Ascending aorta (tissue), 2 donors: ENCODE results near the gene MRNIP. TPM values are rescaled to one million over a fixed set of nuclear protein-coding genes. Genes with fewer than 3 reads are reported as not detected.

Experiments used
- DNase-seq, 2 donors: peaks; one replicate each; pipeline ENCODE4 v3.0.0-alpha.2; 2019; ENCODE audit warnings: low spot score in 2 of 2
- H3K27ac ChIP-seq, 2 donors: fragments of 200-600 bp; sonication (generic); one replicate each; pipeline ENCODE4 v1.5.1; 2016 to 2017; ENCODE audit warnings: mild to moderate bottlenecking in 1 of 2
- H3K27me3 ChIP-seq: fragments of 200-600 bp; sonication (generic); one replicate; pipeline ENCODE4 v1.5.1; 2017
- H3K36me3 ChIP-seq, 2 donors: fragments of 200-600 bp; sonication (generic); one replicate each; pipeline ENCODE4 v1.5.1; 2016
- H3K4me1 ChIP-seq, 2 donors: fragments of 200-600 bp; sonication (generic); one replicate each; pipeline ENCODE4 v1.5.1; 2016 to 2017; ENCODE audit warnings: mild to moderate bottlenecking in 1 of 2
- H3K4me3 ChIP-seq, 2 donors: fragments of 200-600 bp; sonication (generic); one replicate each; pipeline ENCODE4 v1.5.1; 2016 to 2017; ENCODE audit warnings: mild to moderate bottlenecking in 1 of 2
- H3K9me3 ChIP-seq, 2 donors: fragments of 200-600 bp; sonication (generic); one replicate each; pipeline ENCODE4 v1.5.1; 2016
- CTCF ChIP-seq, 3 experiments: fragments of 200-600 bp in 2 of 3; fragments of 450-650 bp in 1 of 3; sonication (generic) in 2 of 3; IDR thresholded peaks; one replicate each; pipeline ENCODE4 v1.5.1; 2016 to 2019; ENCODE audit warnings: antibody characterized with exemption in 3 of 3, mild to moderate bottlenecking in 1 of 3, moderate library complexity in 1 of 3
- intact Hi-C: fragments of 100-400 bp; cut with DNase I; formaldehyde crosslinking; loops from one replicate; pipeline ENCODE4 v1.15.1; 2023
- total RNA-seq: library from RNA; depleted of rRNA; stranded (reverse); fragments of >200 nt; gene quantifications from one replicate; pipeline ENCODE4 v1.1.0, GENCODE V29; 2016

MRNIP gene
- total RNA-seq, 1 donor from 2014 or later: 17.3 TPM

GRCh38 chr5:179820483-179821297 is 37.9 kb downstream of the MRNIP start, which contains the start of gene SQSTM1:
SQSTM1 (plus strand) TSS chr5:179820905; CDS start chr5:179820937, 32 bp downstream.
- peaks cover 30 to 33% of the 10 kb centered on the region in 2 donors for H3K36me3 ChIP-seq
- intact Hi-C loops: loop anchor here (2.0 to 5.0 kb wide), 2 partner anchors 37 to 198 kb away; partner anchors contain the start of genes HNRNPH1 and MRNIP
- peak in 1 of 3 experiments; percentile 50 for TF ChIP-seq CTCF (IDR thresholded peaks at IDR 0.05)
- H3K27ac ChIP-seq: peak within 1 kb of the TSS; percentile 98 to 100
- H3K9me3 ChIP-seq: no peaks in the 10 kb centered on the region
- peak within 1 kb of the TSS; percentile 84 to 98 for H3K4me3 ChIP-seq
- peak in 1 of 2 donors; percentile 84 for DNase-seq
- no peaks in the 10 kb centered on the region for H3K27me3 ChIP-seq
- peaks cover 34 to 53% of the 10 kb centered on the region in 2 donors for H3K4me1 ChIP-seq

GRCh38 chr5:179820127-179820482 is 38.5 kb downstream of the MRNIP start:
- H3K27ac ChIP-seq: peak overlapping the region; percentile 98 to 100
- no peak for DNase-seq
- no peaks in the 10 kb centered on the region for H3K27me3 ChIP-seq
- intact Hi-C loops: loop anchor here (2.0 to 5.0 kb wide), 2 partner anchors 37 to 197 kb away; partner anchors contain the start of genes HNRNPH1 and MRNIP
- no peak for TF ChIP-seq CTCF (IDR thresholded peaks at IDR 0.05)
- H3K36me3 ChIP-seq: peaks cover 25 to 27% of the 10 kb centered on the region in 2 donors
- peak overlapping the region; percentile 84 to 98 for H3K4me3 ChIP-seq
- peaks cover 34 to 53% of the 10 kb centered on the region in 2 donors for H3K4me1 ChIP-seq
- no peaks in the 10 kb centered on the region for H3K9me3 ChIP-seq

GRCh38 chr5:179819296-179820126 is 39.1 kb downstream of the MRNIP start:
- intact Hi-C loops: loop anchor here (1.0 to 5.0 kb wide), 7 partner anchors 12 to 262 kb away; partner anchors contain the start of genes CANX, HNRNPH1, MAML1 and MRNIP
- no peaks in the 10 kb centered on the region for H3K9me3 ChIP-seq
- H3K4me3 ChIP-seq: peak overlapping the region; percentile 84 to 98
- no peak for TF ChIP-seq CTCF (IDR thresholded peaks at IDR 0.05)
- DNase-seq: peak; percentile 42 to 82
- H3K27me3 ChIP-seq: no peaks in the 10 kb centered on the region
- H3K27ac ChIP-seq: peak overlapping the region; percentile 98 to 100
- H3K36me3 ChIP-seq: peaks cover 19 to 21% of the 10 kb centered on the region in 2 donors
- H3K4me1 ChIP-seq: peaks cover 34 to 50% of the 10 kb centered on the region in 2 donors

GRCh38 chr5:179818746-179819295 is 39.8 kb downstream of the MRNIP start:
- H3K9me3 ChIP-seq: no peaks in the 10 kb centered on the region
- peak overlapping the region; percentile 84 to 98 for H3K4me3 ChIP-seq
- H3K4me1 ChIP-seq: peaks cover 30 to 43% of the 10 kb centered on the region in 2 donors
- no peaks in the 10 kb centered on the region for H3K27me3 ChIP-seq
- TF ChIP-seq CTCF (IDR thresholded peaks at IDR 0.05): no peak
- peaks cover 12 to 15% of the 10 kb centered on the region in 2 donors for H3K36me3 ChIP-seq
- peak overlapping the region; percentile 98 to 100 for H3K27ac ChIP-seq
- peak; percentile 88 to 96 for DNase-seq
- intact Hi-C loops: loop anchor here (1.0 to 5.0 kb wide), 5 partner anchors 12 to 262 kb away; partner anchors contain the start of genes CANX and MAML1
